ENCODE results near the gene SPAST. TPM values are rescaled to one million over a fixed set of nuclear protein-coding genes. Genes with fewer than 3 reads are reported as not detected.
"Not testable (repeated sequence)": the region's sequence is repeated elsewhere in the genome, so short reads cannot be mapped to it uniquely, and the experiment has no call there.

SPAST gene, protein sequence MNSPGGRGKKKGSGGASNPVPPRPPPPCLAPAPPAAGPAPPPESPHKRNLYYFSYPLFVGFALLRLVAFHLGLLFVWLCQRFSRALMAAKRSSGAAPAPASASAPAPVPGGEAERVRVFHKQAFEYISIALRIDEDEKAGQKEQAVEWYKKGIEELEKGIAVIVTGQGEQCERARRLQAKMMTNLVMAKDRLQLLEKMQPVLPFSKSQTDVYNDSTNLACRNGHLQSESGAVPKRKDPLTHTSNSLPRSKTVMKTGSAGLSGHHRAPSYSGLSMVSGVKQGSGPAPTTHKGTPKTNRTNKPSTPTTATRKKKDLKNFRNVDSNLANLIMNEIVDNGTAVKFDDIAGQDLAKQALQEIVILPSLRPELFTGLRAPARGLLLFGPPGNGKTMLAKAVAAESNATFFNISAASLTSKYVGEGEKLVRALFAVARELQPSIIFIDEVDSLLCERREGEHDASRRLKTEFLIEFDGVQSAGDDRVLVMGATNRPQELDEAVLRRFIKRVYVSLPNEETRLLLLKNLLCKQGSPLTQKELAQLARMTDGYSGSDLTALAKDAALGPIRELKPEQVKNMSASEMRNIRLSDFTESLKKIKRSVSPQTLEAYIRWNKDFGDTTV
- total RNA-seq = 10 to 100 TPM; 16.6 to 18.2 TPM

DNA sequence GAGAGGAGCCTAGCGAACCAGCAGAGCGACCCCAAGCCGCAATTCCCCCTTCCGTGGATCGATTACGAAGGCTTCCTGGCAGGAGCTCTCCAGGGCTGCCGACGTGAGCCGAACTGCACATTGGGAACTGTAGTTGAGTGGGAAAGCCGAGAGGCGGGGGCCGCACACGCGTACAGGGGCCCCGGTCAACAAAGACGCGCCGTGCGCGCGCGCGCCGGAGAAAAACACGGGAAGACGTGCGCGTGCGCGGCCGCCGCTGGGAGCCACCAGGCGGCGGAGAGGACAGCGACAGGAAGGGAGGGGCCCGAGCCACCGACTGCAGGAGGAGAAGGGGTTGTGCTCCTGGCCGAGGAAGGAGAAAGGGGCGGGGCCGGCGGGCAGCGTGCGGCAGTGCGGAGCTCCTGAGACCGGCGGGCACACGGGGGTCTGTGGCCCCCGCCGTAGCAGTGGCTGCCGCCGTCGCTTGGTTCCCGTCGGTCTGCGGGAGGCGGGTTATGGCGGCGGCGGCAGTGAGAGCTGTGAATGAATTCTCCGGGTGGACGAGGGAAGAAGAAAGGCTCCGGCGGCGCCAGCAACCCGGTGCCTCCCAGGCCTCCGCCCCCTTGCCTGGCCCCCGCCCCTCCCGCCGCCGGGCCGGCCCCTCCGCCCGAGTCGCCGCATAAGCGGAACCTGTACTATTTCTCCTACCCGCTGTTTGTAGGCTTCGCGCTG is at the start of gene SPAST:
SPAST (plus strand) TSS at position 247 of the 711 bp plus-strand sequence; CDS start at position 523, 276 bp downstream.
- Mint-ChIP-seq H3K27me3 (no peaks in the 10 kb centered on the region), H3K4me3 (peak within 1 kb of the TSS; percentile 96), H3K9me3 (no peaks in the 10 kb centered on the region), H3K36me3 (no peaks in the 10 kb centered on the region), H3K4me1 (ENCODE audit: low read depth in 2 of 2) (peaks cover 20 to 28% of the 10 kb centered on the region in 2 donors), H3K27ac (peak within 1 kb of the TSS; percentile 85 to 90)
- peak; percentile 98 for DNase-seq (ENCODE audit: low spot score)
- peak; percentile 98 for ATAC-seq

DNA sequence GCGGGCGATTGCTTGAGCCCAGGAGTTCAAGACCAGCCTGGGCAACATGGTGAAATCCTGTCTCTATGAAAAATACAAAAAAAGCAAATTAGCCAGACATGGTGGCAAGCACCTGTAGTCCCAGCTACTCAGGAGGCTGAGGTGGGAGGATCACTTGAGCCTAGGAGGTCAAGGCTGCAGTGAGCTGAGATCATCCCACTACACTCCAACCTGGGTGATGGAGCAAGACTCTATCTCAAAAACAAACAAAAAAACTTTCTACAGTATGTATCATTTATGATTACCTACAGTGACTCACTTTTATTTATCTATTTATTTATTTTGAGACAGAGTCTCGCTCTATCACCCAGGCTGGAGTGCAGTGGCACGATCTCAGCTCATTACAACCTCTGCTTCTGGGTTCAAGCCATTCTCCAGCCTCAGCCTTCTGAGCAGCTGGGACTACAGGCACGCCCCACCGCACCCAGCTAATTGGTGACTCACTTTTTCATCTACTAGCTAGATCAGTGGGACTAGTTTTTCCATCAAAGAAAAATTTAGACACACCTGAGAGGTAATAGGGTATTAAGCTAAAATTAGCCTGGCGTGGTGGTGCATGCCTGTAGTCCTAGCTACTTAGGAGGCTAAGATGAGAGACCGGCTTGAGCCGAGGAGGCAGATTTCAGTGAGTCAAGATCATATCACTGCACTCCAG is 44.4 kb upstream of the SPAST start:
- H3K27me3 Mint-ChIP-seq; H3K4me3 Mint-ChIP-seq; H3K9me3 Mint-ChIP-seq; ATAC-seq; DNase-seq (ENCODE audit: low spot score); H3K4me1 Mint-ChIP-seq (ENCODE audit: low read depth in 2 of 2); H3K27ac Mint-ChIP-seq; H3K36me3 Mint-ChIP-seq: not testable (repeated sequence)

DNA sequence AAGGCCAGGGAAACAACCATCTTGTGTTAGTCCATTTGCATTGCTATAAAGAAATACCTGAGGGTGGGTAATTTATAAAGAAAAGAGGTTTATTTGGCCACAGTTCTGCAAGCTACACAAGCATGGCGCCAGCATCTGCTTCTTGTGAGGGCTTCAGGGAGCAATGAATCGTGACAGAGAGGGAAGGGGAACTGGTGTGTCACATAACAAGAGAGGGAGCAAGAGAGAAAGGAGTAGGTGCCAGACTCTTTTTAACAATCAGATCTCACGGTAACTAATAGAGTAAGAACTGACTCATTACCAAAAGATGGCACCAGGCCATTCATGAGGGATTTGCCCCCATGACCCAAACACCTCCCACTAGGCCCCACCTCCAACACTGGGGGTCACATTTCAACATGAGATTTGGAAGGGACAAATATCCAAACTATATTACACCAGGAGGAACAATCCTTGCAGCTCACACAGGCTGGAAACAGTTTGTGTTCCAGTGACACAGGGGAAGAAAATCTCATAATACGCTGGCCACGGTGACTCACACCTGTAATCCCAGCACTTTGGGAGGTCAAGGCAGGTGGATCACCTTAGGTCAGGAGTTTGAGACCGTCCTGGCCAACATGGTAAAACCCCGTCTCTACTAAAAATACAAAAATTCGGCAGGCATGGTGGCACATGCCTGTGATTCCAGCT is 29.0 kb upstream of the SPAST start:
- not testable (repeated sequence) for H3K27ac Mint-ChIP-seq; DNase-seq (ENCODE audit: low spot score); H3K27me3 Mint-ChIP-seq; ATAC-seq; H3K36me3 Mint-ChIP-seq; H3K4me3 Mint-ChIP-seq; H3K9me3 Mint-ChIP-seq
- peaks cover 15 to 19% of the 10 kb centered on the region in 2 donors for H3K4me1 Mint-ChIP-seq (ENCODE audit: low read depth in 2 of 2)

DNA sequence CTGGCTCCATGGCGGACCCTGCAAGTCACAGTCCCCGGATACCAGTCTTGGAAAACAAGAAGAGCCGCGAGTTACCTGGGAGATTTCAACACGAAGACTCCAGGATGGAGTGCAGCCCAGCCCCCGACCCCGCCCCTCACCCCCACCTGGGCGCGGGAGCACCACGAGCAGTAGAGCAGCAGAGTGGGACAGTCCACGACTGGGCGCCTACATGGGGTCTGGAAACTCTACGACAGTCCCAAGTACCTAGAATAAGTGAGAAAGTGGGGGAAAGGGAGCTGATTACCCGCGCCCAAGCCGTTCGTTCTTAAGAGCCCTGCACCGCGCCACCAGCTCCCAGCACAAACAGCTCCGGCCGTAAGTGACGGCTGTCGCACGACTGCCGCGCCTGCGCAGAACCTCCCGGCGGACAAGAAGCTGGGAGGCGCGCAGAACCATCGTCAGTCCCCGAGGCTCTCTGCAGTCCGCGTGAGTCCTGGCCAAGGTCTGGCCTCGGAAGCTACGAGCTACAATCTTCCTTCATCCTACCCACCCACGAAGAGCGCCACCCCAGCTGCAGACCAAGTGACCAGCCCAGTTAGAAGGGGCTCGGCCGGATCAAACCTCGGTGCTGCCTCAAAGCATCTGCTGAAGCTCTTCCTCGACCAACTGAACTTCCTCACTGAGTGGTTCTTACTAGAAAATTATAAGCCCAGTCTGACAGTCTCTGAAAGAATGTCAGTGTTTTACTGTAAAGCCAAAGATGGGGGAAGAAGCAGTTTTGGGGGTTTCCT is 23.7 kb upstream of the SPAST start, which contains the start of gene DPY30:
DPY30 (minus strand) TSS at position 359 of the 773 bp plus-strand sequence; CDS start at position 10, 349 bp downstream.
- Mint-ChIP-seq H3K27me3 (no peaks in the 10 kb centered on the region), H3K4me1 (ENCODE audit: low read depth in 2 of 2) (peaks cover 14 to 20% of the 10 kb centered on the region in 2 donors), H3K9me3 (no peaks in the 10 kb centered on the region), H3K27ac (peak within 1 kb of the TSS; percentile 85 to 98), H3K4me3 (peak within 1 kb of the TSS; percentile 95), H3K36me3 (no peaks in the 10 kb centered on the region)
- DNase-seq (ENCODE audit: low spot score) (peak; percentile 92), ATAC-seq (peak; percentile 96 to 98)

DNA sequence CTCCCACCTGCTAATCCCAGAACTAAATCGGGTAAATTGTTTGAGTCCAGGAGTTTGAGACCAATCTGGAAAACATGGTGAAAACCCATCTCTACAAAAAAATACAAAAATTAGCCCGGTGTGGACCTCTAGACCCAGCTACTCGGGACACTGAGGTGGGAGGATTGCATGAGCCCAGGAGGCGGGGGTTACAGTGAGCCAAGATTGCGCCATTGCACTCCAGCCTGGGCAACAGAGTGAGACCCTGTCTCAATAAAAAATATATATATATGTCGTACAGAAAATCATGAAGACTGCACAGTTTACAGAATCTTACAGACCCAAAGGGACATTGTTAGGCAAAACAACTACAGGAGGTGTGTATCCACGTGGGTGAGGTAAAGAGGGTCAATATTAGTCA is 19.8 kb upstream of the SPAST start:
- H3K27ac Mint-ChIP-seq = no peak overlapping the region
- no peak for ATAC-seq
- H3K4me1 Mint-ChIP-seq (ENCODE audit: low read depth in 2 of 2) = peaks cover 10 to 15% of the 10 kb centered on the region in 2 donors
- H3K27me3 Mint-ChIP-seq = no peaks in the 10 kb centered on the region
- DNase-seq (ENCODE audit: low spot score) = no peak
- H3K4me3 Mint-ChIP-seq = no peak overlapping the region
- no peaks in the 10 kb centered on the region for H3K36me3 Mint-ChIP-seq
- H3K9me3 Mint-ChIP-seq = no peaks in the 10 kb centered on the region

DNA sequence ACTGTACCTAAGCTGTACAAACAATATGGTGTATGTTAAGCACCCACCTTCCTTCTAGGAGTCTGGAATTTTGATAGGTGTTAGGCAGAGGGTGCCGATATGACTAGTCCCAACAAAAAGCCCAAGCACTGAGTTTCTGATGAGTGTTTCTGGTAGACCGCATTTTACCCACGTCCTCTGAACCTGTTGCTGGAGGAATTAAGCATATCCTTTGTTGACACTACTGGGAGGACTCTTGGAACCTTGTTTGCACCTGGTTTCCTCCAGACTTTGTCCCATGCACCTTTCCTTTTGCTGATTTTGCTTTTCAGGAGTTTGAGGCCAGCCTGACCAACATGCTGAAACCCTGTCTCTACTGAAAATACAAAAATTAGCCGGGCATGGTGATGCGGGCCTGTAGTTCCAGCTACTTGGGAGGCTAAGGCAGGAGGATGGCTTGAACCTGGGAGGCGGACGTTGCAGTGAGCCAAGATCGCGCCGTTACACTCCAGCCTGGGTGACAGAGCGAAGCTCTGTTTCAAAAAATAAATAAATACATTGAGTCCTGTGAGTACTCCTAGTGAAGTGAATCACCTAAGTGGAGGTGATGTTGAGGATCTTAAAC is 11.4 kb upstream of the SPAST start:
- Mint-ChIP-seq H3K27me3 (no peaks in the 10 kb centered on the region), H3K36me3 (no peaks in the 10 kb centered on the region), H3K9me3 (no peaks in the 10 kb centered on the region), H3K4me1 (ENCODE audit: low read depth in 2 of 2) (no peaks in the 10 kb centered on the region), H3K4me3 (no peak overlapping the region), H3K27ac (no peak overlapping the region)
- ATAC-seq = no peak
- no peak for DNase-seq (ENCODE audit: low spot score)

DNA sequence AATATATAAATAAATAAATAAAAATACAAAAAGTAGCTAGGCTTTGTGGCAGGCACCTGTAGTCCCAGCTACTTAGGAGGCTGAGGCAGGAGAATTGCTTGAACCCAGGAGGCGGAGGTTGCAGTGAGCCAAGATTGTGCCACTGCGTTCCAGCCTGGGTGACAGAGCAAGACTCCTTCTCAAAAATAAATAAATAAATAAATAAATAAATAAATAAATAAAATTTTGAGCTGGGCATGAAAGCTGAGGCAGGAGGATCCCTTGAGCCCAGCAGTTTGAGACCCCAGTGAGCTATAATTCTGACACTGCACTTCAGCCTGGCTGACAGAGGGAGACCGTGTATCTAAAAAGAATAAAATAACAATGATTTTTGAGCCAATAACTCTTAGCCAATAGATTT is 8.8 kb upstream of the SPAST start:
- DNase-seq (ENCODE audit: low spot score); H3K4me3 Mint-ChIP-seq; H3K27ac Mint-ChIP-seq; H3K36me3 Mint-ChIP-seq; ATAC-seq; H3K4me1 Mint-ChIP-seq (ENCODE audit: low read depth in 2 of 2); H3K9me3 Mint-ChIP-seq; H3K27me3 Mint-ChIP-seq: not testable (repeated sequence)

DNA sequence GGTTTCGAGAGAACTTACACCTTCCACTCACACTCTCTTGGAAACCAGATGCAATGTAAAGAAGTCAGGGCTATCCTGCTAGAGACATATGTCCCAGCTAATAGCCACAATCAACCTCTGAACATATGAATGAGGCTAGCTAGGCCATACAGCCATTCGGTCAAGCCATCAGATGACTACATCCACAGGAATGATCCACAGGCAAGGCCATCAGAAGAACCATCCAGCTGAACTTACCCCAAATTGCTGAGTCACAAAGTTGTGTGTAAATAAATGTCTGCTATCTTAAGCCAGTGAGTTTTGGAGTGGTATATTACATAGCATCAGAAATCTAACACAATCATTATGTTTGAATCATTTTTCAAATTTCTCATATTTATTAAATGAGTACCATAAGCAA is 5.2 kb upstream of the SPAST start:
- H3K4me1 Mint-ChIP-seq (ENCODE audit: low read depth in 2 of 2) = peaks cover 8 to 11% of the 10 kb centered on the region in 2 donors
- H3K27me3 Mint-ChIP-seq = no peaks in the 10 kb centered on the region
- no peaks in the 10 kb centered on the region for H3K36me3 Mint-ChIP-seq
- DNase-seq (ENCODE audit: low spot score) (no peak), ATAC-seq (no peak)
- no peaks in the 10 kb centered on the region for H3K9me3 Mint-ChIP-seq
- H3K27ac Mint-ChIP-seq = no peak overlapping the region
- H3K4me3 Mint-ChIP-seq = no peak overlapping the region

DNA sequence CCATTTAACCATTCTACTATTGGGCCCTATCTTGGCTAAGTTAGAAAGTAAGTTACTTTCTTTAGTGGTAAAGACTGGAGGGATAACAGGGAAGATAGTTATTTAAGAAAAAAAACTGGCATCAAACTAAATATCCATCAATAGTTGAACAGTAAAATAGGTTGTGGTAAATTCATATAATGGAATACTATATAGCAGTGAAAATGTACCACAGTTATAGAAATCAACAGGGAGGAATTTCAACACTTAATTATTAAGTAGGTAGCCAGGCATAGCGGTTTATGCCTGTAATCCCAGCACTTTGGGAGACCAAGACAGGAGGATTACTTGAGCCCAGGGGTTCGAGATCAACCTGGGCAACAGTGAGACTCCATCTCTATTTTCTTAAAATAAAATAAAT is 3.1 kb upstream of the SPAST start:
- Mint-ChIP-seq H3K4me3 (no peak overlapping the region), H3K27me3 (no peaks in the 10 kb centered on the region), H3K9me3 (no peaks in the 10 kb centered on the region), H3K27ac (no peak overlapping the region), H3K4me1 (ENCODE audit: low read depth in 2 of 2) (peaks cover 16 to 18% of the 10 kb centered on the region in 2 donors), H3K36me3 (no peaks in the 10 kb centered on the region)
- DNase-seq (ENCODE audit: low spot score) (no peak), ATAC-seq (no peak)

DNA sequence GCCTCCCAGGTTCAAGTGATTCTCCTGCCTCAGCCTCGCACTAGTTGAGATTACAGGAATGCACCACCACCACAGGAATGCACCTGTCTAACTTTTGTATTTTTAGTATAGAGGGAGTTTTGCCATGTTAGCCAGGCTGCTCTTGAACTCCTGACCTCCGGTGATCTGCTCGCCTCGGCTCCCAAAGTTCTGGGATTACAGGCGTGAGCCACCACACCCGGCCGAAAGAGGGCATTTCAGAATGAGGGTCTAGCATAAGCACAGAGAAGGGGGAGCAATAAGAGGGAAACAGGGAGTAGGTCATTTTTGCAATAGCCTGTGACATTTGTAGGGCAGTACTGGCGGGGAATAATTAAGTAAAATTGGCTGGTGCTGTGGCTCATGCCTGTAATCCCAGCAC is 1.9 kb upstream of the SPAST start:
- ATAC-seq (no peak), DNase-seq (ENCODE audit: low spot score) (no peak)
- Mint-ChIP-seq H3K27me3 (no peaks in the 10 kb centered on the region), H3K4me1 (ENCODE audit: low read depth in 2 of 2) (peaks cover 20 to 28% of the 10 kb centered on the region in 2 donors), H3K9me3 (no peaks in the 10 kb centered on the region), H3K36me3 (no peaks in the 10 kb centered on the region), H3K27ac (no peak overlapping the region), H3K4me3 (peak overlapping the region; percentile 96)

DNA sequence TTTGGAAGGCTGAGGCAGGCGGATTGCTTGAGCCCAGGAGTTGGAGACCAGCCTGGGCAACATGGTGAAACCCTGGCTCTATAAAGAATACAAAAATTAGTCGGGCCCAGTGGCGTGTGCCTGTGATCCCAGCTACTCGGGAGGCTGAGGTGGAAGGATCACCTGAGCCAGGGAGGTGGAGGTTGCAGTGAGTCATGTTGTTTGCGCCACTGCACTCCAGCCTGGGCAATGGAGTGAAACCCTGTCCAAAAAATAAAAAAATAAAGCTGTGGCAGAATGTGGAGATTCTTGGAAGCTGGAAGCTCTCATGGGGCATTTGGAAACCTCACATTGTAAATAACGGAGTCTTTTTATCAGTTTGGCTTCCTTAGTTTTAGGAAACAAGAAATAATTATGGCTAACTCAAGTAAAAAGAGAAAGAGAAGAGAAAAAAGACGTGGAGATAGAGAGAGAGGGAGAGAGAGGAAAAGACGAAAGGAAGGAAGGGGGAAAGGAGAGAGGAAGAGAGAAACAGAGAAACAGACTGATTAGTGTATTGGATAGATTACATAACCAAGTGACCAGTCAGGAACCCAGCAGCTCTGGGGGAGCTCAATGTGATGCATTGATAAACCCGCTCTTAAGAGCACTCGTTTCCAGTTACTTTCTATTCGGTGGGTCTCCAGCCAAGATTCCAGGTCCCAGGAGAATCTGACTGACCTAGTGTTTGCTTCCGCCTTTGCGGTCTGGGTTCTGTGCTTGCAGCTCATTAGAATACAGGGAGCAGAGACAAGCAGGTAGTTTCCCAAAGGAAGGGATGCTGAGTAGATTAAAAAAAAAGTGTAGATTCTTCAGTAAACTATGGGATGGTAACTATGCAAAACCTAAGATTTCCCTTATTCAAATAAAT is 1.1 kb upstream of the SPAST start:
- Mint-ChIP-seq H3K27me3 (no peaks in the 10 kb centered on the region), H3K9me3 (no peaks in the 10 kb centered on the region), H3K4me3 (peak overlapping the region; percentile 96), H3K27ac (peak overlapping the region; percentile 85 to 90), H3K4me1 (ENCODE audit: low read depth in 2 of 2) (peaks cover 20 to 28% of the 10 kb centered on the region in 2 donors), H3K36me3 (no peaks in the 10 kb centered on the region)
- DNase-seq (ENCODE audit: low spot score) (no peak), ATAC-seq (no peak)
